ENCODE results near the gene PCP2.

The PCP2 gene

DNA sequence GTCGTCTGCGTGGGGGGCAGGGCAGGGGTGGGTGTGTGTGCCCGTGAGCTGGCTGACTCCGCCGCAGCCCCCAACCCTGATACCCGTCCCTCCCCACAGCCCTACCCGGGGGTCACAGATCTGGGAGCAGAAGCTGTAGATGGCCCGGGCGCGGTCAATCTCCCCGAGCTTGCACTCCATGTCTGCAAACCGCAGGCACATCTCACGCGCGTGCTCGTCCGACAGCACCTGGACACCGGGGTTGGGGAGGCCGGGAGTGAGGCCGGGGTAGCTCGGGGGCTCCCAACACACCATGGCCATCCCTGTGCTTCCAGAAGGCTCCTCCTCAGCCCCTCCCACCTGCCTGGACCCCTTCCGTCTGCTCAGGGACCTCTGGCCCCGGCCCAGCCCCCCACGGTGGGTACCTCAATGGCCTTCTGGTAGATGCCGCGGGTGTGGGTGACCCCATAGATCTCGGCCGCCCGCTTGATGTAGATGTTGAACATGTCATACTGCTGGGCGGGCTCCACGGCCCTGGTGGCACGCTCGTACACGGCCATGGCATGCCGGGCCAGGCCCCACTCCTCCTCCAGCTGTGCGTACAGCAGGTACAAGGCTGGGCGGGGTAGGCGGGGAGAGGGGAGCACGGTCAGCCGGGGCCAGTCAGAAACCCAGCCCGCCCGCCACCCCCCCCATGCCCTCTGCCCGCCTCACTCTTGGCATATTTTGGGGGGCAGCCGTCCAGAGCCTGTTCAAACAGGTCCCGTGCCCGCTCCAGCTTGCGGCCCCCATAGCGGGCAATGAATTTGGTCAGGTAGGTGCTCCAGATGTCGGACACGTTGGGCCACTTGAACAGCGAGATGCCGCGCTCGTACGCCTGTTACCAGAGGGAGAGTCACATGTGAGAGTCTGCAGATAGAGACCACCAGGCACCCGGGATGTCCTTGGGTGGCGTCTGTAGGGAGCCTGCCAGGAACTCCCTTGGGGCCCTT, 12.8 kb downstream of the PCP2 start:
- in situ Hi-C loops (cut with HindIII; ENCODE audit: low sequenced_read_pairs) = no loop called here

DNA sequence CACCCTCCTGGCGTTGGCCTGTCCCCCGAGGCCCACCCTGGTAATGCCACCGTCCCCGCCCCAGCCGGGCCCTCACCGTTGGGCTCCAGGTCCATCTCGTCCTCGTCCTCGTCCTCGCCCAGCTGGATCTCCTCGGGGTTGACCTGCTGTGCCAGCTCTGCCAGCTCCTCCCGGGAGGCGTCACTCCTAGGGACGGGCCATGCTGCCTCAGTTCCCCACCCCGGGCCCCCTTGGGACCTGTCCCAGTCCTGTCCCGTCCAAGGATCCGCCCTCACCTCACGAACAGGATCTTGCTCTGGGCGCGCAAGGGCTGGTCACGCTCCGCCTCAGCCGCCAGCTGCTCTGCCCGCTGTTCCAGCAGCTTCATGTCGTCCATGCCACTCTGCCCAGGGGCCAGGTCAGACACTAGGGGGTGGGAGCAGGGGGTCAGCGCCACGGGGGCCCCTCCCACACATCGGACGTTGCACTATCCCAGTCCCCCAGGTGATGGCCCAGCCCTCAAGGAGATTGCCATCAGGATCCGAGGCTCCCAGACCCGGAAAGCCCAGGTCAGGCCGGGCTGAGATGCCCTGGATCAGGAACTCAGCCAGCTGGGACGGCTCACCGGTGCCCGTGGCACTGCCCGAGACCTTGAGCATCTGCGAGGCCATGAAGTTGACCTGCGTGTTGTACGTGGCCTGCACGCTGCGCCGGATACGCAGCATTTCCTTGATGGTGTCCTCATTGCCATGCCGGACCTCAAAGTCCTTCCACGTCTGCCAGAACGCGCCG, 13.7 kb downstream of the PCP2 start:
- in situ Hi-C loops (cut with HindIII; ENCODE audit: low sequenced_read_pairs) = no loop called here

DNA sequence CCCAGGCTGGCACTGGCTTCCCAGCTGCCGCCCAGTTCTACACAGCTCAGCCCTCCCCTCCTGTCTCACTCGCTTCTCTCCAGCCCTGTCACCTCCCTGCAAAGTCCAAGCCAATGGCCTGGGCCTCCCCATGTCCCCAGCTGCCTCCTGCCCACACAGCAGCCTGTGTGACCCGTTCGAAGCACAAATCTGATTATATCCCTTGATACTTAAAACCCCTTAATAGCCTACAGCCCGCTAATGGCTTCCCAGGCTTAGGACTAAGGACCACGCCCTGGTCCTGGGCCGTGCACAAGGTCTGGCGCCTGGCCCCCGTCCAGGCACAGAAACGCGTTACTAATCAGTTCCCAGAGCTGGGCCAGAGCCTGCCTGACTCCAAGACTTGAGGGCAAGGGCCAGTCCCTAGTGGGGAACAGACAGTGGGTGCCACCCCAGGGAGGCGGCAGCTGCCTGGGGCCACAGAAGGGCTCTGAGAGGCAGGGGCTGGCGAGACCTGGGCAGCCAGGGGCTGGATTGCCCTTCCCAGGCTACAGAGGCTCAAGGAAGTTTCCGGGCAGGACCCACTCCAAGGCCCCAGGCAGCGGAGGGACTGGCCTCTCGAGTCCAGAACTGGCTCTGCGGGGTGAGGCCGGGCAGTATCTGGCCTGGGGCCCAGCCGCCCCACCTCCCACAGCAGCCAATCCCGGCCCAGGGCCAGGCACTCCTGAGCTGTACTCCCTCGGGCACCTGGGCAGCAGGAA, 14.6 kb downstream of the PCP2 start:
- in situ Hi-C loops (cut with HindIII; ENCODE audit: low sequenced_read_pairs) = no loop called here

DNA sequence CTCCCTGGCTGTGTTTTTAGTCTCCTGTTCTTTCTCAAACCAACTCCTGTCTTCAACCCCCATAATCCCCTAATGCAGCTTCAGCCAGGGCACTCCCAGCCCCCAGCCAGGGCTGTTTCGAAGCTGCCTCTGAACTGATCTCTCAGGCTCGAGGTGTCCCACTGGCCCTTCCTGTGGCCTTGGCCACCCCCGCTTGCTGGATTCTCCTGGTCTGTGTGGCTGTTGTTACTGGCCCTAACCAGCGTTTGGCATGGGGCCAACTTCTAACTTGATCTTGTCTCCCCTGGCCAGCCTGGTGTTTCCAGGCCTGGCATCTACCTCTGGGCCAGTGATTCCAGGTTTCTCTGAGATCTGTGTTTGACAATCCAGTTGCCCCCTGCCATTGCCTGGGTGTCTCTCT, 15.2 kb downstream of the PCP2 start:
- in situ Hi-C loops (cut with HindIII; ENCODE audit: low sequenced_read_pairs) = no loop called here

DNA sequence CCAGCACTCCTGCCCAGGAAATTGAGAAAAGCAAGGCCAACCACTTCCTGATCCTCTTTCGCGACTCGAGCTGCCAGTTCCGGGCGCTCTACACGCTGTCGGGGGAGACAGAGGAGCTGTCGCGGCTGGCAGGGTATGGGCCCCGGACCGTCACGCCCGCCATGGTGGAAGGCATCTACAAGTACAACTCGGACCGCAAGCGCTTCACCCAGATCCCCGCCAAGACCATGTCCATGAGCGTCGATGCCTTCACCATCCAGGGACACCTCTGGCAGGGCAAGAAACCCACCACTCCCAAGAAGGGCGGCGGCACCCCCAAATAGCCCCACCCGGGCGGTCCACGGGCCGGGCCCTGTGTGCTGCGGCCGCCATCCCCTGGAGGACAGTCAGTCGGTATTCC, 15.8 kb downstream of the PCP2 start:
- in situ Hi-C loops (cut with HindIII; ENCODE audit: low sequenced_read_pairs) = no loop called here

DNA sequence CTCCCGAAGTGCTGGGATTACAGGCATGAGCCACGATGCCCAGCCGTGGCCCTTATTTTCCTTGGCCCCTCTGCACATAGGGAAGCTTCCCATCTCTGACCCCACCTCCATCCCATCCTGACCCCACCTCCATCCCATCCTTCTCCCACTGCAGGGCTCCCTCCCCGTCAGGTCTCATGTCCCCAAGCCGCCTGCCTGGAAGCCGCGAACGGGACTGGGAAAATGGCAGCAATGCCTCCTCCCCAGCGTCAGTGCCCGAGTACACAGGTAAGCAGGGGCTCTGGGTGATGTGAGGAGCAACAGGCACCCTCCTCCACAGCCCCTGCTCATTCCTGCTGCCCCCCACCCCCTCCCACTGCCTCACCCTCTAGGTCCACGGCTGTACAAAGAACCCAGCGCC, 16.3 kb downstream of the PCP2 start:
- in situ Hi-C loops (cut with HindIII; ENCODE audit: low sequenced_read_pairs) = no loop called here

DNA sequence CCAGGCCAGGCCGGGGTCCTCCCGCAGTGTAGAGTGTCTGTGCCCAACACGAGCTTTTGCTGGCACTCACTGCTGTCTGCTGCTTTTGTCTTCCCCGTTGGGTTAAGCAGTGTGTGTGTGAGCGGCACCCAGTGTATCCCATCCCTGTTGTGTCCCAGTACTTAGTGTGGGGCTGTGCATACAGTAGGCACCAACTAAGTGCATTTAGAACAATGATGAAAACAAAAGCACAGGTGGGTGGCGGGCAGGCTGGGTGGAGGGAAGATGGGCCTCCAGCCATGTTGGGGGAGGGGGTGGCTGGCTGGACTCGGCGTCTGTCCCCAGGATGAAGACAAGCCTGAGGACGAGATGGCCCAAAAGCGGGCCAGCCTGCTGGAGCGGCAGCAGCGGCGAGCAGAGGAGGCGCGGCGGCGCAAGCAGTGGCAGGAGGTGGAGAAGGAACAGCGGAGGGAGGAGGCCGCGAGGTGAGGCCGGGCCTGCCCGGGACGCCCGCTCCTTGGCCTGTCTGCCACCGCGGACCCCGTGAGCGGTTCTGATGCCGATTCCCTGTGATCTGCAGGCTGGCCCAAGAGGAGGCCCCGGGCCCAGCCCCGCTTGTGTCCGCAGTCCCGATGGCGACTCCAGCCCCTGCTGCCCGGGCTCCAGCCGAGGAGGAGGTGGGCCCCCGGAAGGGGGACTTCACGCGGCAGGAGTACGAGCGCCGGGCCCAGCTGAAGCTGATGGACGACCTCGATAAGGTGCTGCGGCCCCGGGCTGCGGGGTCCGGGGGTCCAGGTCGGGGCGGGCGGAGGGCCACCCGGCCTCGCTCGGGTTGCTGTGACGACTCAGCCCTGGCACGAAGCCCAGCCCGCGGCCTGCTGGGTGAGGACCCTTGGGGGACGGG, 18.4 kb downstream of the PCP2 start:
- in situ Hi-C loops (cut with HindIII; ENCODE audit: low sequenced_read_pairs) = no loop called here

DNA sequence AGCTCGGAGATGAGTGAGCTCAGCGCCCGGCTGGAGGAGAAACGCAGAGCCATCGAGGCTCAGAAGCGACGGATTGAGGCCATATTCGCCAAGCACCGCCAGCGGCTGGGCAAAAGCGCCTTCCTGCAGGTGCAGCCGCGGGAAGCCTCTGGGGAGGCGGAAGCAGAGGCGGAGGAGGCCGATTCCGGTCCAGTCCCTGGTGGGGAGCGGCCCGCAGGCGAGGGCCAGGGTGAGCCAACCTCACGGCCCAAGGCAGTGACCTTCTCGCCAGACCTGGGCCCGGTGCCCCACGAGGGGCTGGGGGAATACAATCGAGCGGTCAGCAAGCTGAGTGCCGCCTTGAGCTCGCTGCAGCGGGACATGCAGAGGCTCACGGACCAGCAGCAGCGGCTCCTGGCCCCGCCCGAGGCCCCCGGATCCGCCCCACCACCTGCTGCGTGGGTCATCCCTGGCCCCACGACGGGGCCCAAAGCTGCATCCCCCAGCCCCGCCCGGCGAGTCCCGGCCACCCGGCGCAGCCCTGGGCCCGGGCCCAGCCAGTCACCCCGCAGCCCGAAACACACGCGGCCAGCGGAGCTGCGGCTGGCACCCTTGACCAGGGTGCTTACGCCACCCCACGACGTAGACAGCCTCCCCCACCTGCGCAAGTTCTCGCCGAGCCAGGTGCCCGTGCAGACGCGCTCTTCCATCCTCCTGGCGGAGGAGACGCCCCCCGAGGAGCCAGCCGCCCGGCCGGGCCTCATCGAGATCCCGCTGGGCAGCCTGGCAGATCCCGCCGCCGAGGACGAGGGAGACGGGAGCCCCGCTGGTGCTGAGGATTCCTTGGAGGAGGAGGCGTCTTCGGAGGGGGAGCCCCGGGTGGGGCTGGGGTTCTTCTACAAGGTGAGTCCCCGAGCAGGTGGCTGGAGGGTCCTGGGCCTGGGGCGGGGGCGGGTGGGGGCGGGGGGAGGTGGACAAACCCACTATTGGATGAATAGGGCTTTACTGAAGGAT, 20.9 kb downstream of the PCP2 start:
- in situ Hi-C loops (cut with HindIII; ENCODE audit: low sequenced_read_pairs) = no loop called here

DNA sequence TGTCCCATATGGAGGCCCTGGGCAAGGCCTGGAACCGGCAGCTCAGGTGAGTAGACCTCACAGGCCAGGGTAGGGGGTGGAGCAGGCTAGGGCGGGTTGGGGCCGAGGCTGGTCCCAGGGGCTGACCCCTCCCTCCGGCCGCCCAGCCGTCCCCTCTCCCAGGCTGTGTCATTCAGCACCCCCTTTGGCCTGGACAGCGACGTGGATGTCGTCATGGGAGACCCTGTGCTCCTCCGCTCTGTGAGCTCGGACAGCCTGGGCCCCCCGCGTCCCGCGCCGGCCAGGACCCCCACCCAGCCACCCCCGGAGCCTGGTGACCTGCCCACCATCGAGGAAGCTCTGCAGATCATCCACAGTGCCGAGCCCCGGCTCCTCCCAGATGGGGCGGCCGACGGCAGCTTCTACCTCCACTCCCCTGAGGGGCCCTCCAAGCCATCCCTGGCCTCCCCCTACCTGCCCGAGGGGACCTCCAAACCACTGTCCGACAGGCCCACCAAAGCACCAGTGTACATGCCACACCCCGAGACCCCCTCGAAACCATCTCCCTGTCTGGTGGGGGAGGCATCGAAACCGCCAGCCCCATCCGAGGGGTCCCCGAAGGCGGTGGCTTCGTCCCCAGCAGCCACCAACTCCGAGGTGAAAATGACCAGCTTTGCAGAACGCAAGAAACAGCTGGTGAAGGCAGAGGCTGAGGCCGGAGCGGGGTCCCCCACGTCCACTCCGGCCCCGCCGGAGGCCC, 21.8 kb downstream of the PCP2 start:
- in situ Hi-C loops (cut with HindIII; ENCODE audit: low sequenced_read_pairs) = no loop called here

DNA sequence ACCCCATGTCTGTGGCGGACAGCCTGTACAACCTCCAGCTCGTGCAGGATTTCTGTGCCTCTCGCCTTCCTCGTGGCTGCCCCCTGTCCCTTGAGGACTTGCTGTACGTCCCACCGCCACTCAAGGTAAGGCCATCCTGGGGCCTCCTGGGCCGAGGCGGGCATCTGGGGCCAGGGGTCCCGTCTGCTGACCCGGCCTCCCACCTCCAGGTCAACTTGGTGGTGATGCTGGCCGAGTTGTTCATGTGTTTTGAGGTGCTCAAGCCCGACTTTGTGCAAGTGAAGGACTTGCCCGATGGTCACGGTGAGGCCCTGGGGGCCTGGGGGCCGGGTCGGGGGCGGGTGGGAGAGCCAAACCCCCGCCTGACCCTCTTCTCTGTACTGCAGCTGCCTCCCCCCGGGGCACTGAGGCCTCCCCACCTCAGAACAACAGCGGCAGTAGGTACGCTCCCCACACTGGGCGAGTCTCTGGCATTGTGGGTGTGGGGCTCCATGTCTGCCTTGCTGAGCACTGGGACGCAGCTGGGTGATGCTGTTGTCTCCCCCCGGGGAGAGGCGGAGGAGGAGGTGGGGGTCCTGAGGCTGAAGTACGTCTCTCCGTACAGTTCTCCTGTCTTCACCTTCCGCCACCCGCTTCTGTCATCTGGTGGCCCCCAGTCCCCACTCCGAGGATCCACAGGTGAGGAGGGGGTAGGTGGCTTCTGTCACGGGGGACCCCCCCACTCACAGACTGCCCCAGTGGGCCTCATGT, 22.9 kb downstream of the PCP2 start:
- in situ Hi-C loops (cut with HindIII; ENCODE audit: low sequenced_read_pairs) = no loop called here

DNA sequence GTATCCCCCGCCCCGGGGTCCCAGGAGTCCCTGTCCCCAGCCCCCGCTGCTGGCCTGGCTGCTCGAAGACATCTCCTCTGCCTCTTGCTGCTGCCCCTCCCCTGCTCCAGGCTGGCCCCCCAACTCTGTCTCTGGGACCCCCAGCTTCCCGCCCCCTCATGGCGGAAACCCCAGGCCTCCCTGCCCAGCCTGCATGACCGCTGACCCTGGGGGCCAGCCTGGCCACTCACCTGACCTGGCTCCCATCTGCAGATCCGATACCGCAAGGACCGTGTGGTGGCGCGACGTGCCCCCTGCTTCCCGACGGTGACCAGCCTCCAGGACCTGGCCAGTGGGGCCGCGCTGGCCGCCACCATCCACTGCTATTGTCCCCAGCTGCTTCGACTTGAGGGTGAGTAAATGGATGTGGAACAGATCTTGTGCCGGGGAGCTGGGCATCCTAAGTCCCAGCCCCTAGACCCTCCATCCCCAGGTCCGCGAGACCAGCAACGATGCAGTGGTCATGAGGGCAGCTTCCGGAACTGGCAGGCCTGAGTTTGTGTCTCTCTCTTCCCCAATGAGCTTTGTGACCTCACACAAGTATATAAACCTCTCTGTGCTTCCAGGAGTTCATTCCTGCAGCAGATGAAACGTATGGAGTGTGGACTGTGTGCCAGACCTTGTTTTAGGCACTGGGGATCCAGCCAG, 25.5 kb downstream of the PCP2 start:
- in situ Hi-C loops (cut with HindIII; ENCODE audit: low sequenced_read_pairs) = loop anchor here (5.0 kb wide), 2 partner anchors 51 to 89 kb away; no protein-coding TSS in a partner anchor

DNA sequence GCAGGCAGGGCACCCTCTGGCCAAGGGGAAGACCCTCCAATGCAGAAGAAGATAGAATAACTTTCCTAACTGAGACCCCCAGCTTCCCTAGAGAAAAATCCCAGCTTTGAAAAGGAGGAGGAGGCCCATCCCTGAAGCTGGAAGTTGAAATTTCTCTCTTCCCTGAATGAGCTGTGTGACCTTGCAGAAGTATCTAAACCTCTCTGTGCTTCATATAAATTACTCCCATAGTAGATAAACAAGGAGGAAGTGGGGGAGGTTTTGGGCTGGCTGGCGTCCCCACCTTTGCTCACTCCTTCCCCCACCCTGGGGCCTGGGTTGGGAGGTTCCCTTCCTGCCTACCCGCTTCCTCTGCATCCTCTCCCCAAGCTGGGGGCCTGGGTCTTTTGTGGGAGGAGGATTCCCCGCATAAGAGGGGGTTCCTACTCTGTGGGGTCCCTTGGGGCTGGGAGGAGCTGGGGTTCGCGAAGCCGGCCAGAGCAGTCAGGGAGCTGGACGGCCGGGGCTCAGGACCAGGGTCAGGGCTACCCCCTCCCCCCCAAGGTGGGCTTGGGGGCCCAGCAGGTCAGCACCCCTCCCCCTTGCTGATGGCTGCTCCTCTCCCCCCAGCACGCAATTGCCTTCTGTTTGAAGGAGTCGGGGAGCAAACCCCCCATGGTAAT, 26.2 kb downstream of the PCP2 start:
- in situ Hi-C loops (cut with HindIII; ENCODE audit: low sequenced_read_pairs) = loop anchor here (5.0 kb wide), 2 partner anchors 50 to 90 kb away; no protein-coding TSS in a partner anchor

DNA sequence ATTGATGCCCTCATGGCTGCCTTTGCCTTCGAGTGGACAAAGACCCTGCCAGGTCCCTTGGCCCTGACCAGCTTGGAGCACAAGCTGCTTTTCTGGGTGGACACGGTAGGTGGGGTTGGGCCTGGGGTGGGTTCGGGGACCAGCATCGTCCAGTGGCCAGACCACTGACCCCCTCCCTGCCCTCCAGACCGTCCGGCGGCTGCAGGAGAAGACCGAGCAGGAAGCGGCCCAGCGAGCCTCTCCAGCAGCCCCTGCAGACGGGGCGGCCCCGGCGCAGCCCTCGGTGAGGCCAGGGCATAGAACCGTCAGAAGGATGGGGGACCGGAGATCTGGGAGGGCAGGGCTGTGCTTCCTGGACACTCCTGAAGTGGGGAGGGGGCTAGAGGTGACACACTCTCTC, 27.2 kb downstream of the PCP2 start:
- in situ Hi-C loops (cut with HindIII; ENCODE audit: low sequenced_read_pairs) = loop anchor here (5.0 kb wide), 2 partner anchors 49 to 91 kb away; no protein-coding TSS in a partner anchor

DNA sequence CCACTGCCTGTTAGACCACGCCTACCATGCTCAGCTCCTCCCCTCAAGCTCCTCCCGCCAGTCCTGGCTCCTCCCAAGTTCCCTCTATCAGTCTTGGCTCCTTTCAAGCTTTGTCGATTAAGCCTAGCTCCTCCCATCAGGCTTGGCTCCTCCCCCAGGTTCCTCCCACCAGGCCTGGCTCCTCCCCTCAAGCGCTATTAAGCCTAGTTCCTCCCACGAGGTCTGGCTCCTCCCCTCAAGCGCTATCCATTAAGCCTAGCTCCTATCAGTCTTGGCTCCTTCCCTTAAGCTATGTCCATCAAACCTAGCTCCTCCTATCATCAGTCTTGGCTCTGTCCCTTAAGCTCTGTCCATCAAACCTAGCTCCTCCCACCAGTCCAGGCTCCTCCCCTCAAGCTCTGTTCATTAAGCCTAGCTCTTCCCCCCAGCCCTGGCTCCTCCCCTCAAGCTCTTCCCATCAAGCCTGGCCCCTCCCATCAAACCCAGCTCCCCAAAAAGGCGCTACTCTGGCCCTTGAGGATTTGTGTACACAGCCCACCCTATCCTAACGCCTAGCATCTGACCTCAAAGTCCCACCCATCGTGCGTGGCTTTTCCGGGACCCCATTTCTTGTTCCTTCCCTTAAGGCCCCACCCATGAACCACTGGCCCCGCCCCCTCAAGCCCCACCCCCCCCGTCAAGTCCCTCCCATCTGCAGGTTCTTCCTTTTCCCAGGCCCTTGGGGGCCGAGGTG, 27.9 kb downstream of the PCP2 start:
- in situ Hi-C loops (cut with HindIII; ENCODE audit: low sequenced_read_pairs) = loop anchor here (5.0 kb wide), 2 partner anchors 48 to 92 kb away; no protein-coding TSS in a partner anchor

DNA sequence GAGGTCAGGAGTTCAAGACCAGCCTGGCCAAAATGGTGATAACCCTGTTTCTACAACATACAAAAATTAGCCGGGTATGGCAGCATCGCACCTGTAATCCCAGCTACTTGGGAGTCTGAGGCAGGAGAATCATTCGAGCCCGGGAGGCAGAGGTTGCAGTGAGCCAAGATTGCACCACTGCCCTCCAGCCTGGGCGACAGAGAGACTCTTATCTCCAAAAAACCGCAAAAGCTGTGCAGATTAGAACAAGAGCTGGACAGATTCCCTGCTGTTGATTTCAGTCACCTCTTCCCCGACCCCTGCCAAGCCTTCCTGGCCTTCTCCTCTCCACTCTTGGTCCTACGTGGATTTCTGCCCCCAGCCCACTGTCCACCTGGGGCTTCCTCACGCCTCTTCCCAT, 29.6 kb downstream of the PCP2 start:
- in situ Hi-C loops (cut with HindIII; ENCODE audit: low sequenced_read_pairs) = no loop called here

Data from endothelial cell of hepatic sinusoid (primary cell).